ENCODE data around the gene OR52H1. TPM values are rescaled to one million over a fixed set of nuclear protein-coding genes. Genes with fewer than 3 reads are reported as not detected.

OR52H1 gene
- not detected in 2 replicates for total RNA-seq
- polyA plus RNA-seq, result 0.30 and 0.33 TPM in 2 replicates
- polyA plus RNA-seq (2011; cell fraction: cytosol; rRNA removed), result not detected in 2 replicates
- polyA plus RNA-seq (2011; cell fraction: nucleus; rRNA removed), result 0.61 and 1.6 TPM in 2 replicates
- not detected in 2 replicates for polyA plus RNA-seq (2012)
- polyA minus RNA-seq, result 6.0 and 10.7 TPM in 2 replicates
- polyA minus RNA-seq (2011; cell fraction: cytosol; rRNA and poly(A)+ RNA removed), result not detected
- 5.0 and 5.4 TPM in 2 replicates for polyA minus RNA-seq (2011; cell fraction: nucleus; rRNA and poly(A)+ RNA removed)
- Bru-seq, nascent RNA, result percentile 29 among the genes with signal in this experiment
- BruChase-seq, experiment 1, labeled RNA remaining after a 6-hour chase, result percentile 51 among the genes with signal in this experiment
- percentile 43 among the genes with signal in this experiment for BruChase-seq, experiment 2, labeled RNA remaining after a 2-hour chase
- long read RNA-seq, result 0 reads

DNA sequence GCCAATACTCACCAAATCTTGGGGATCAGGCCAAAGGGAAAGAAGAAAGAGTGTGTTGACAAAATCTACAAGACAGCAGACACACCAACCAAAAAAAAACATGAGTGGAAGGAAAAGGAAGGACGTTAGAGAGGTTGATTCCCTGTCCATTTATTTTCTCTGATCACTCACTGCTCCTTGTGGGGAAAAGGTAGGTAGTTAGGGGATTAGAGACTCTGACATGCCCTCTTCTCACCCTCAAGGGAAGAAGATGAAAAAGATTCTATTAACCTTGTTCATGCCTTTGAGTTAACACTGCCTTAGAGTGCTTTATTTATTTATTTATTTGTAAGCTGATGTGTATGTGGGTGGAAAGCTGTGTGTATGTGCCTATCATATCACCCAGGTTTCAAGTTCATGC, at the start of gene OR52H1:
Gene OR52H1 (minus strand): TSS at position 101 of the 400 bp plus-strand sequence. CDS start 3,035 bp downstream, outside the sequence.
- Histone ChIP-seq H3K9ac (replicated peaks; ENCODE audit: extremely low read depth, insufficient read depth, low read length) (no peak within 1 kb of the TSS), H3K27ac (ENCODE audit: insufficient read depth, low read depth, low read length) (no peak within 1 kb of the TSS), H3K27me3 (ENCODE audit: control insufficient read depth in 2 of 2, insufficient read depth in 2 of 2, low read length in 2 of 2) (no peaks in the 10 kb centered on the region), H3K36me3 (ENCODE audit: control insufficient read depth in 2 of 2, extremely low read depth in 1 of 2, insufficient read depth in 2 of 2, low read length in 2 of 2) (no peaks in the 10 kb centered on the region), H3K79me2 (ENCODE audit: control insufficient read depth, insufficient read depth, low read length) (no peaks in the 10 kb centered on the region), H3K9me1 (replicated peaks; ENCODE audit: control insufficient read depth, extremely low read depth, insufficient read depth, low read length) (no peaks in the 10 kb centered on the region), H4K20me1 (replicated peaks; ENCODE audit: control insufficient read depth, extremely low read depth, insufficient read depth, low read length) (no peaks in the 10 kb centered on the region), H2AFZ (ENCODE audit: low read depth, low read length) (no peak within 1 kb of the TSS), H3K9me3 (replicated peaks; ENCODE audit: control insufficient read depth, insufficient read depth, low read length) (no peaks in the 10 kb centered on the region), H3K4me3 (replicated peaks in 1 of 3; ENCODE audit: insufficient read depth in 1 of 3, low read depth in 1 of 3, low read length in 3 of 3) (no peak within 1 kb of the TSS), H3K4me2 (ENCODE audit: insufficient read depth, low read length) (no peak within 1 kb of the TSS), H3K4me1 (ENCODE audit: control insufficient read depth, extremely low read depth, insufficient read depth, low read length) (no peaks in the 10 kb centered on the region)
- DNase-seq (ENCODE audit: low read depth, low spot score) (no peak), FAIRE-seq (no peak)
- BruUV-seq (replicated peaks), result no TSS peak
- TF ChIP-seq GATA2 (IDR thresholded peaks at IDR 0.05; ENCODE audit: insufficient read depth, insufficient read length, low read depth, low read length), result no peak
- TF ChIP-seq, protein P1, sequence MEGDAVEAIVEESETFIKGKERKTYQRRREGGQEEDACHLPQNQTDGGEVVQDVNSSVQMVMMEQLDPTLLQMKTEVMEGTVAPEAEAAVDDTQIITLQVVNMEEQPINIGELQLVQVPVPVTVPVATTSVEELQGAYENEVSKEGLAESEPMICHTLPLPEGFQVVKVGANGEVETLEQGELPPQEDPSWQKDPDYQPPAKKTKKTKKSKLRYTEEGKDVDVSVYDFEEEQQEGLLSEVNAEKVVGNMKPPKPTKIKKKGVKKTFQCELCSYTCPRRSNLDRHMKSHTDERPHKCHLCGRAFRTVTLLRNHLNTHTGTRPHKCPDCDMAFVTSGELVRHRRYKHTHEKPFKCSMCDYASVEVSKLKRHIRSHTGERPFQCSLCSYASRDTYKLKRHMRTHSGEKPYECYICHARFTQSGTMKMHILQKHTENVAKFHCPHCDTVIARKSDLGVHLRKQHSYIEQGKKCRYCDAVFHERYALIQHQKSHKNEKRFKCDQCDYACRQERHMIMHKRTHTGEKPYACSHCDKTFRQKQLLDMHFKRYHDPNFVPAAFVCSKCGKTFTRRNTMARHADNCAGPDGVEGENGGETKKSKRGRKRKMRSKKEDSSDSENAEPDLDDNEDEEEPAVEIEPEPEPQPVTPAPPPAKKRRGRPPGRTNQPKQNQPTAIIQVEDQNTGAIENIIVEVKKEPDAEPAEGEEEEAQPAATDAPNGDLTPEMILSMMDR (IDR thresholded peaks at IDR 0.05; ENCODE audit: extremely low read depth in 1 of 2, insufficient read depth in 1 of 2, low read depth in 1 of 2, low read length in 2 of 2), result no peak
- no peak for TF ChIP-seq FOS (IDR thresholded peaks at IDR 0.05; ENCODE audit: borderline replicate concordance, insufficient read depth, low read length)
- ChIA-PET POLR2A (no interaction called here), CTCF (no interaction called here)
- intact Hi-C loops (cut with micrococcal nuclease), result no loop called here
- dilution Hi-C loops (cut with MboI; ENCODE audit: extremely low pct_ligation_motif_present, low sequenced_read_pairs), result no loop called here

DNA sequence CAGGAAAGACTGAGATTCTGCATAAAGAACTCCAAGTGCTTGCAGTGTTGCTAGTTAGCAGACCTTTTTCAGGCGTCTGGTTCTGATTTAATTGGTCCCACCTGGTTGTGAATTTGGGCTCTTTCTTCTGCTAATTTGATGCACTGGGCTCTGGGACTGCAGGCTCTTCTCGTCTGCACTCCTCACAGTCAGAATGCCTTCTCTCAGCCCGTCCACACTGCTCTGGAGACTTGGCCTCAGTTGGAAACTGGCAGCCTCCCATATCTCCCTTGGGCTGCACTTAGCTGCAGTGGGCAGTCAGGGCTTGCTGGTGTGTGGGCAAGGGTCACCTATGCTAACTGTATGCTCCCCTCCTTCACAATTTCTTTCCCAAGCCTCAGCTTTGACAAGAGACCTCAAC, 49.6 kb upstream of the OR52H1 start:
- Histone ChIP-seq H3K9ac (replicated peaks; ENCODE audit: extremely low read depth, insufficient read depth, low read length) (no peak overlapping the region), H3K27me3 (ENCODE audit: control insufficient read depth in 2 of 2, insufficient read depth in 2 of 2, low read length in 2 of 2) (no peaks in the 10 kb centered on the region), H3K36me3 (ENCODE audit: control insufficient read depth in 2 of 2, extremely low read depth in 1 of 2, insufficient read depth in 2 of 2, low read length in 2 of 2) (no peaks in the 10 kb centered on the region), H3K9me1 (replicated peaks; ENCODE audit: control insufficient read depth, extremely low read depth, insufficient read depth, low read length) (no peaks in the 10 kb centered on the region), H3K4me3 (replicated peaks in 1 of 3; ENCODE audit: insufficient read depth in 1 of 3, low read depth in 1 of 3, low read length in 3 of 3) (no peak overlapping the region), H3K79me2 (ENCODE audit: control insufficient read depth, insufficient read depth, low read length) (no peaks in the 10 kb centered on the region), H3K9me3 (replicated peaks; ENCODE audit: control insufficient read depth, insufficient read depth, low read length) (no peaks in the 10 kb centered on the region), H2AFZ (ENCODE audit: low read depth, low read length) (no peak overlapping the region), H3K4me1 (ENCODE audit: control insufficient read depth, extremely low read depth, insufficient read depth, low read length) (peaks cover 9% of the 10 kb centered on the region), H3K4me2 (ENCODE audit: insufficient read depth, low read length) (no peak overlapping the region), H3K27ac (ENCODE audit: insufficient read depth, low read depth, low read length) (no peak overlapping the region), H4K20me1 (replicated peaks; ENCODE audit: control insufficient read depth, extremely low read depth, insufficient read depth, low read length) (no peaks in the 10 kb centered on the region)
- POLR2A ChIA-PET, result no interaction called here
- FAIRE-seq, result no peak
- BruUV-seq (replicated peaks), result no TSS peak
- intact Hi-C loops (cut with micrococcal nuclease) (loop anchor here (10.0 kb wide), 1 partner anchor 637 kb away; the partner anchor contains the start of genes CNGA4 and FHIP1B), dilution Hi-C loops (cut with MboI; ENCODE audit: extremely low pct_ligation_motif_present, low sequenced_read_pairs) (no loop called here)
- TF ChIP-seq MYC (IDR thresholded peaks at IDR 0.05; ENCODE audit: low read depth, low read length), result no peak
- TF ChIP-seq JUN (IDR thresholded peaks at IDR 0.05; ENCODE audit: borderline replicate concordance, insufficient read depth, insufficient read length, low read depth), result no peak
- CTCF ChIA-PET, result interaction anchor here (0.8 kb wide), 1 partner anchor 23 kb away, joined by 3 read pairs; no protein-coding TSS in a partner anchor
- DNase-seq (ENCODE audit: low read depth, low spot score), result no peak
